Prostate gland (tissue), 2 donors: ENCODE measurements around the gene FOXI2.

Experiments
- CTCF ChIP-seq, 4 experiments: fragments of 200-600 bp in 2 of 4; fragments of 450-650 bp in 2 of 4; sonication (generic) in 2 of 4; IDR thresholded peaks; 1 replicate in 3 of 4; 2 replicates in 1 of 4; pipeline ENCODE4 v1.5.1; 2016 to 2019; ENCODE audit warnings: antibody characterized with exemption in 4 of 4, mild to moderate bottlenecking in 2 of 4, moderate library complexity in 2 of 4
- POLR2AphosphoS5 ChIP-seq: sonication (generic); formaldehyde crosslinking; IDR thresholded peaks from one replicate; pipeline ENCODE4 v1.6.1; 2017; ENCODE audit warnings: antibody characterized with exemption

GRCh38 chr10:127762925-127763324 is 25.9 kb downstream of the FOXI2 start:
- TF ChIP-seq CTCF (IDR thresholded peaks at IDR 0.05) (no peak), POLR2AphosphoS5 (no peak)
